Activated CD8-positive, alpha-beta memory T cell treated with anti-CD3 and anti-CD28 coated beads, Interleukin-2, amount 50 U/mL, for 24 hours (primary cell): ENCODE results near the gene NEK10.
"Not testable (repeated sequence)": the region's sequence is repeated elsewhere in the genome, so short reads cannot be mapped to it uniquely, and the experiment has no call there.

Source experiments
- DNase-seq: peaks from one replicate; pipeline ENCODE4 v3.0.0-alpha.2; 2020; ENCODE audit errors: extremely low read depth

NEK10 gene

DNA sequence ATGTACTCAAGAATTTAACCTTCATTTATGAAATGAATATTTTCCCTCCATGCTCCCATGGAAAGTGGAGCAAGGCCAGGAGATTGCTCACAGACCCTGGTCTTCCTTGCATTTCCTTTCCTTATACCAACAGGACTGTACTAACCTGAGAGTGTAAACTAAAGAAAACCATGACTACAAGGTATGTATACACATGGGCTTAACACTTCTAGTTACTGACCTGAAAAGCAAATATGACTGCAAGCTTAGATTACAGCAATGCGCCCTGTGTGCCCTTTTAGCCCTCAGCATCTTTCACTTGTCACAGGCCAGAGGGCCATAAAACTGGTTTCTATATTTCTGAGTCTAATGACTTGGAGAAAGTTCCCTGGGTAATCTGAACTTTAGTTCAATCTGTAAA lies 52.1 kb downstream of the NEK10 start:
- no peak for DNase-seq

DNA sequence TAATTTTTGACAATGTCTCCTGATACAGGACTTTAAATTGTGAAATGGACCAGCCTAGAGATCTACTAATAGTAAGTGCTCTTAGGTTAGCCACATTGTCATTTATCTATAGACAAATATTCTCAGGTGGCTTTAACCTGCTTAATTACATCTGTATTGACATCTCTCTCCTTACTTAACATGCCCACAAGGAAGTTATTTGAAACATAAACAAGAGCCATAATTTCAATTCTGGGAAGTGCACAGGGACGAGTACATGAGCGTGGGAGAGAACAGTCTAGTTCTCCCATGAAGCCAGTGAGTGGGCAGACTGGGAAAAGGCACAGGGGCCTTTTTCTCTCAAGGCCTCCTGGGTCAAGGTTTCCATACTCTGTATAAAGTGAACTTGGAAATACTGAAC lies 54.2 kb downstream of the NEK10 start:
- no peak for DNase-seq

DNA sequence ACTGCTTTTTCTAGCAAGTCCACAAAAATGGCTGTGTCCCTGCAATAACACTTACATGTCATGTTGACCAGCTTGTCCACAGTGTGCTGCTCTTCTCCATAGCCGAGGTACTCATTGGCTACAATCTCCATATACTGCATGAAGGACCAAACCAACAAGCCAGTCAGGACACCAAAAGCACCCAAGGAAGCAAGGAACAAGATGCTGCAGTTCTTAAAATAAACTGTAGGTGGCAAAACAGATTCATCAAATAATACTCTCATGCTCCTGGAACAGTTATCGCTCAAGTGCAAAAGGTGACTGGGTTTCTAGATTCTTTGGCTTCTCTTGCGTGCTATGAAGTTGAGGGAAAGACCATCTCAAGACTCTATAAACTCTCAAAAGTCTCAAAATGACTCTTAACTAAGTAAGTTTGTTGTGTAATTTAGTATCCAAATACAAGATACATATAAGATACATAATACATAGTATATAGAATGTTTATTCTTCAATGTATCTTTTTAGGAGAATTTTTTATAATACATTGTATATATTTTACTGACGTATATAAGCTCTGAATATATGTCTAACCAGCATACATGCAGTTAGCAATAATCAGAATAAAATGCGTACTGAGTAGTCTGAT lies 57.0 kb downstream of the NEK10 start:
- no peak for DNase-seq

DNA sequence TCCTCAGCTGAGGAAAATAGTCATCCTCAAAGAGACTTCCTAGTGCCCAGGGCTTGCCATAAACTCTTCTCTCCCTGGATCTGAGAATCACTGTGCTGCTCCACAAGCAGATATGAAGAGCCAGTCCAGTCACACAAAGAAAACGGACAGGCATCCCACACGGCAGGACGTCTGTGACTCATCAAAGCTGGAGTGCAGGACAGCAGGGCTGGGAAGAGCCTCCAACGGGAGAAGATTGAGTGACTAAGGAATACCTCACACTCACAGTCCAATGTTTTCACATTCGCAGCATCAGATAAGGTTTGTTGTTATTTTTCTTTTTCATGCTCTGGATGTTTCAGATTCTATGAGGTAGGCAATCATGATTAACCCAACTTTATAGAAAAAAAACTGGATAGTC lies 57.8 kb downstream of the NEK10 start:
- DNase-seq = no peak

DNA sequence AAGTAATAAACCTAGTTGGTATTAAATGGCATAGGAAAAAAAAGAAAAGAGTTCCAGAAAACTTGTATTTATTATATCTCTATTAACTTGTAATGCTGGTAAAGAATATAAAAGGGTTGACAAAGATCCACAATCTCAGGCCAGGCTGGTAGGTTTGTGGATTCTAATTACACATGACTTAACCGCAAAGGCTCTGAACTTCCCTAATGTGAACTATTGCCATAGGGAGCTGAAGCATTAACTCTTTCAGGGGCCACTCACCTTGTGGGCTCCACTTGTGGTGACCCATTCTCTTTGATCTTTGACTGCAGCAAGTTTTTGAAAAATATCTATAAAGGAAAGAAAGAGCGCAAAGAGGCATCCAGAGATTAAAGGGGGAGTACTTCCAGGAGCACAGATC lies 58.5 kb downstream of the NEK10 start:
- DNase-seq = no peak

DNA sequence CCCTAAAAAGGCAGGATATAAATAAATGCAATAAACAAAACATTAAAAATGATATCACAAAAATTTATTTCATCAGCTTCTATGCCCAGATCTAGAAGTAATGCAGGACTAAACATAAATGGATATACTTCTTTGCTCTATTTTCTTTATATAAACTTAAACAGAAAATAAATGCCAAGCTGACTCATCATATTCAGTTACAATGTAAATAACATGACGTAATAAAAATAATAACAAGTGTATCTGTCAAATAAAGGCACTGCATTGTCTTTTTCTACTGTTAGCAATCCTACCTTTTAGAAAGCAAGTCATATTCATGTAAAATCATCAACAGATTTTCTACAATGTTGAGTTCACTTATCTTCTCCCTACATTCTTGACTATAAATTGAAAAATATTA lies 61.6 kb downstream of the NEK10 start:
- DNase-seq = no peak

DNA sequence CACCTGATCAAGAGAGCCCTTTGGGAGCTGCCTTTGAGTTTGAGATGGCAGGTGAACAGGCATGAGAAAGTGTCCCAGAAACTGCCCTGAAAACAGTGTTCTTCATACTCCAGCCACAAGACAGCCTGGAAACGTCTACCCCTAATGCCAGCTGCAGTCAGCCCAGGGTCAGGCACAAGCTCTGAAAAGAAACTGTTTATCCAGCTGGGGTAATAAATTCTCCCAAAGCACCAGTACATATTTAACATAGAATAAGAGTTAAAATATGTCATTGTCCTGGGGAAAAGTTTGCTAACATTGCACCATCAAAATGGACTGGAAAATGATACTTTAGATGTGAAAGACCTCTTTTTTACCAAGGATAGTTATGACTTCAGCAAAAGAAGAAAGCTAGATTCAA lies 66.3 kb downstream of the NEK10 start:
- DNase-seq = no peak

DNA sequence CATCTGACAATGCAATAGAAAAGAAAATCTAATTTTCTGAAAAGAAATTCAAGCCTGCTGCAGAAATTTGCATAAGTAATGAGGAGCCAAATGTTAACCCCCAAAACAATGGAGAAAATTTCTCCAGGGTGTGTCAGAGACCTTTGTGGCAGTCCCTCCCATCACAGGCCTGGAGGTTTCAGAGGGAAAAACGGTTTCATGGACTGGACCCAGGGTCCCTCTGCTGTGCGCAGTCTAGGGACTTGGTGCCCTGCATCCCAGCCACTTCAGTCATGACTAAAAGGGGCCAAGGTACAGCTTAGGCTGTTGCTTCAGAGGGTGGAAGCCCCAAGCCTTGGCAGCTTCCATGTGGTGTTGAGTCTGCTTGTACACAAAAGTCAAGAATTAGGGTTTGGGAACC lies 70.2 kb downstream of the NEK10 start:
- DNase-seq = not testable (repeated sequence)

DNA sequence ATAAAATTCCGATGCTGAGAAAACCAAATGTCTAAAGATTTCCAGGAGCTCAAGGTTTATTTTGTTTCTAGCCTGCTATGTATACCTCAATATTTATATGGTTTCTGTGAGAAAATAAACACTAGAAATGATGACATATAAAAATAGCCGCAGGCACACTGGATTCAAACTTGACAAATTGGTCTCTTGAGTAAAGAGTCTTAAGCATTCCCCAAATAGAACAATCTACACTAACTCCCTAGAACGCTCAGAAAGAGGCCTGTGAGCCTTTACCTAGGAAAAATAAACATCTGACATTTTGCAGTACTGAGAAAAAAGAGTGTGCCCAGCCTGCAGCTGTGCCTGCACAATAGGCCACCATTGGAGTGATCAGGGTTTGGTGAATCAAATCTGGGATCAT lies 75.2 kb downstream of the NEK10 start:
- DNase-seq = no peak

DNA sequence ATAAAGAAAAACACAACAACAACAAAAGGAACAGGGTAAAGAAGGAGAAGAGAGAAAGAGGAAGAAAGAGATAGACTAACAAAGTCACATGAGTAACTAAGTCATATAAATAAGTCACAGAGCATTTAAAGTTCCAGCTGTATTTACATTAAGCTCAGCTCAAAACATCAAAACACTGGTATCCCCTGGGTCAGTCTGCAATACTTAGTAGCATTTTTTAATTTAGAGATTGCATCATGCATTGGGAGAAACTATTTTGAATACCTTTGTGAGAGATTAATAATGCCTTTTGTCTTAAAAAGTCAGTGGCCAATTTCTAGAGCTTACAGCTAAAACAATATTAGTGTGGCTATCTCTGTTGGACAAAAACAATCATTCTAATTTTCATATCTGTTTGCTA lies 78.4 kb downstream of the NEK10 start:
- DNase-seq = no peak

DNA sequence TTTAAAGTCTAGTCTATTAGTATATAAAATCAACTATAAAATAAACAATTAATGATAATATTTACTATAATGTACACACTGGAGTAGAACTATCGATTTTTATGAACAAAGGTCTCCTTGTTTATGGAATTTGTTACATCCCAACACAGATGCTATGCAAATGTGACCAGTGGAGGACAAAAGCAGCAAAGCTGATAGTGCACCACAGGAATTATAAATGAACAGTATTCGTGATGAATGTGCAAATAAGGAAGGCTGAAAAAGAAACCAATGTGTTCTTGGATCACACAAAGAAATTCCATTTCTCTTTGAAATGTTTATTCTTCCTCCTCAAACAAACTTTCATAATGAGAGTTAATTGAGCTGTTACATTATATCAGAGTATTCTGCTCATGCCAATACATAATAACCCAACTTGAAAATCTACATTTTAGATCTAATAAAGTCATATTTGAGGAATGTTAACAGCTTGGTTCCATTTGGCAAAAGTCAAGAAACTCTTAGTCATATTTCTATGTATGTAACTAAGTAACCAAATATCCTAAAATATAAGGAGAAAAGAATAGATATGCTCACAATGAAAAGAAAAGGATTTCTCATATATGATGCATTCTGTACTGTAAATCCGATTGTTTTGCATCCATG lies 79.3 kb downstream of the NEK10 start:
- no peak for DNase-seq

DNA sequence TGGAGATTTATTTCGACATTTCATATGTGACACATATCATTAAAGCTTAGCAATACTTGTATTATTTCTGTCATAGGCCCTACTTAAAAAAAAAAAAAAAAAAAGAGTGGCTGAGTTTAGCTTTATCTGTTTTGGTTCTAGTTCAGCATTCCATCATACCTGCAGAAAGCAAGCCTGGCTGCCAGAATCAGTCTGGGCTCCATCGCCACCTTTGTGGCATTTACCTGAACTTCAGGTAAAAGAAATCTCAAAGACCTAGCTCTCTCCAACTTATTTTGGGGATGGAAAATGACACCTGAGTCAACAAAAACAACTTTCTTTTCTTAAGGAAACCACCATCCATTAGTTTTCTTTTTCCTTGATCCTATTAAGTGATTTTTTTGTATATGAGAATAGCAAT lies 82.1 kb downstream of the NEK10 start:
- DNase-seq = no peak

DNA sequence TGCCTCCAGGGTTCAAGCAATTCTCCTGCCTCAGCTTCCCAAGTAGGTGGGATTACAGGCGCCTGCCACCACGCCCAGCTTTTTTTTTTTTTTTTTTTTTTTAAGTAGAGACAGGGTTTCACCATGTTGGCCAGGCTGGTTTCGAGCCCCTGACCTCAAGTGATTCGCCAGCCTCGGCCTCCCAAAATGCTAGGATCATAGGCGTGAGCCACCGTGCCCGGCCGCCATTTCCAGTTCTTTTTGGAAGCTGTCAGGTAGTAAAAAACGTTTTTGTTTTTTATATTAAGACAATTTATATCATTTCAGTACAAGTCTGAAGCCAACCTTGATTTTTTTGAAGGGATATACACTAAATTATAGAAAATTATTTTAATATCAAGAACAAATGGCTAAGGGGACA lies 82.7 kb downstream of the NEK10 start:
- DNase-seq = not testable (repeated sequence)

DNA sequence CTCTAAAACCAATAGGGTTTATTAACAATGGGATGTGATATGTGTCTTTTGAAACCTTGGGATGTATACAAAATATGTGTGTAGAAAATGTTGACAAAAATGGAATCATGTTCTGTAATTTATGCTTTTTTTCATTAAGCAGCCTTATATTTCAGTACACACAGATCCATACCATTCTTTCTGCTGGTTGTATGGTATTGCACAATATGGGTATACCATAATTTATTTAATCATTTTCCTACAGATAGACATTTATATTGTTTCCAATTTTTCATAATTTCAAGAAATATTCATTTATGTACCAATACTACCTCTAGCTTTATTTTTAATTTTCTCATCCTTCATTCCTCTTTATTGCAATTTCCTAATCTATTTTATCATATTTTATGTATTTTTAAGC lies 83.5 kb downstream of the NEK10 start:
- DNase-seq = no peak

DNA sequence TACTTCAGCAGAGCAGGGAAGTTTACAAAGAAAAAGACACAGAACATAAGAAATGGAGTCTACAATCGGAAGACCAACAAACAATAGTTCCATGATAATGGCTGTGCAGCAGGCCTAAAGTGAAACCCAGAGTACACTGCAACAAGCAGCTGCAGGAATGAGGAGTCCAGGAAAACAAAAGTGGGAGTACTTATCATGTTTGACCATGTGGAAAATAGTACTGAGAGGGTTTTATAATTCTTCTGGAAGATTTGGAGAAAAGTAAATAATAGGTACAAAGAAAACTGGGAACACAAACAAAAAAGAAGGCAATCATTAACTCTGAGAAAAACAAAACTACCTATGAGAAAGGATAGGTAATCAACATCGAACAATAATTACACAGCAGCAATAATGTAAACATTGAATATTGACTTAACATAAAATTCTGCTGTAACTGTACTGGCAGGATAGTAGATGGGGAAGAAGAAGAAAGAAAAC lies 87.5 kb downstream of the NEK10 start:
- DNase-seq = no peak

DNA sequence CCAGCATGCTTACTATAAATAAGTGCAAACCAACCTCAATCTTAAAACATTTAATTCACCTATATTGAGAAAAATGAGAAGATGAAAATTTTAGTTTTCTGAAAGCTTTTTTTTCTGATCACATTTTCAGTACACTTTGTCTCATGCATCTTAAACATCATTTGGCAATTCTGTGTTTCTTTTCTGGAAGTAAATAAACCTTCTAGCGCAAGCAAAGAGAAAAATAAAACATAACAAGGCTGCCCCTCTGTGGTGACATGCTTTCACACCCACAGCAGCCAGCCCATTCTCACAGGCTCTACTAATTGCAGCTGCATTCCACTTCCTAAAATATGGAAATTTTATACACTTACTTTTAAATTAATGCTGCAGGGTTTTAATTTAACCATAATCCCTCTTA lies 90.1 kb downstream of the NEK10 start:
- no peak for DNase-seq

DNA sequence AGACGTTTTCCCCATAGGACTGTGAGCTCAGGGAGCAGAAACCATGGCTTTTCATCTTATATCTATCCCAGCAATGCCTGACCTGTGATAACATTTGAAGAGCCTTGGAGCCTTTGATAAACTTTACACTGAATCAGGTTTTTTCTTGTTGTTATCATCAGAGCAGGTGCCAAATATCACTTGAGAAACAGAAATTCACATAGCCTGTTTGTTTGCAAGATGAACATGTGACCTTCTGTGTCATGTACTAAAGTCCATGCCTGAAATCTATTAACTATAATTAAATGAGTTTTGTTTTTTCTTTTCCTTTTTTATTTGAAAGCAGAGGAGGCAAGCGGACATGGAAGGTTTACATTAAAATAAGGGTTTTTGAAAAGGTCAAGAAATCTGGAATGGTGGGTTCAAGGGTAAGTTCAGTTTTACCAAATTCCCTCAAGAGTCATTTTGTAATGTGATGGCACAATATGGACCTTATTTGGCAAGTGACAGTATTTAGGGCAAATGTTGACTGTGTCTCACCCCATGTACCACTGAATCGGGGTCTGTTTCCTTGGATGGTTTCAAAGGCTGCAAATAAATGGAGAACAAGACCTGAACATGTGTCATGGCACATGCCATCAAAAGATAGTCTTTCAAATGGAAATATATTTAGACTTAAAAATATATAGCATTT lies 90.7 kb downstream of the NEK10 start:
- no peak for DNase-seq

DNA sequence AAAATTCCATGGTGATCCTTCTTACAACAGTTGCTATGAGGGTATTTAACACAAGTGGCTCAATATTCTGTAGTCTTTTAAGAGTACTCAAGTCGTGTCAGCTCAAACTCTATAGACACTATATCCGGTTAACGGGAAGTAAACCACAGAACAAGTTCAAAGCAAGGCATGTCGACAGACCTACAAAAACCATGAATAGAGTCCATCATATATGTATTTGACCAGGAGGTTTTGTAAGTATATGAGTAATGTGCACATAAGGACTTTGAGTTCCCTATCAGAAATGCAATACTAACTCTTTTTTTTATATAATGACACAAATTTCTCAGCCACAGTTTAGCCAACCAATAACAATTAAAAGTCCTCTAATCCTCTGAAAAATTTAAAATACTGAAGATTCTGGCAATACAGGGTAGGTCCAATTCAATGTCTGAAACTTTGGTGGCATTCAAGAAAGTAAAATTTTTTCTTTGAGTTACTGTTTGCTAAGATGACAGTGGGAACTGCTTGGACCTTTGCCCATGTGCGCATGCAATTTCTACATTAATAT lies 93.7 kb downstream of the NEK10 start:
- no peak for DNase-seq

DNA sequence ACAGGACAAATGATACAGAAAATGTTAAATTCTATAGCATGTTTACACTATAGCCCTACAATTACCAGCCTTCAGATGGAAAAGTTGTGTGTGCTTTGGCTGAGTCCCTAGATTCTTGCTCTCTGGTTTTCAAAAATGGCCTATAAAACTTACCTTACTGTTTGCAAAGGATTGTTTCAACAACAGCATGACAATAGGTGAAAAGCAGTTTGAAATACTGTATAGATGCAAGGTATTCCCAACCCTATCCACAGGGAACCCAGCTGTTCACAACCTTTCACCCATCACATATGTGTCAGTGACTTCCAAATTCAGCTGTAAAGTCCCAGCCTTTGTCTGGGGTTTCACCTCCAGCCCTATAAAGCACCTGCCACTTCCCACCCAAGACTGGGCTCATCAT lies 97.3 kb downstream of the NEK10 start:
- no peak for DNase-seq

DNA sequence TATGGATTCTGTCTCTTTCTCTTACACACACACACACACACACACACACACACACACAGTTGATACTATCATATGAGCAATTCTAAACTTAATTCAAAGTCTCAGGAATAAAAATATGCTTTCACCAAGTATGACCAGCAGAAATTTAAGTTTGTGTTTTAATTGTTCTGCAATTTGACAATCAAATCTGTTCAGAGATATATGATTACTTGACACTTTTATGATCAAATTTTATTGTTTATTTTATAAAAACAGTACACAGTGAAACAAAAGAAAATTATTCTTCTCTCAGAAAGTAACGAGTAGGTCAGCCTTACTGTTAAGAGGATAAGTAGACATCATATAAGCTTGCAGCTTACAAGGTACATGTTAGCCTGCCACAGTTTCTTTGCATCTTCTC lies 114.3 kb downstream of the NEK10 start:
- DNase-seq = no peak

DNA sequence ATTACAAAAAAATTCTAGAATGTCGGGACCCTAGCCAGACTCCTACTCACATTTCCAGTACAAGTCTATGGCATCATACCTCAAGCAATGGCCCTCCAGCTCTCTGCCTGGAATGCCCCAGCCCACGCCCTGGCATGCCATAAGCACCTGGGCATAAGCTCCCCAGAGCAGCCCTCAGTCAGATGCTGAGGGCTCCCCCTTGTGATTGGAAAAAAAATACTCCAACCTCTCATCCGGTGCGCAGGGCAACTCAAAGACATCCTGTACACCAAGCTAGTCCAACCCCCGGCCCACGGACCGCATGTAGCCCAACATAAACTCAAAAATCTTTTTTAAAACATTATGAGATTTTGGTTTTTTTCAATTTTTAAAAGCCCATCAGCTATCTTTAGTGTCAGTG lies 115.4 kb downstream of the NEK10 start:
- no peak for DNase-seq

DNA sequence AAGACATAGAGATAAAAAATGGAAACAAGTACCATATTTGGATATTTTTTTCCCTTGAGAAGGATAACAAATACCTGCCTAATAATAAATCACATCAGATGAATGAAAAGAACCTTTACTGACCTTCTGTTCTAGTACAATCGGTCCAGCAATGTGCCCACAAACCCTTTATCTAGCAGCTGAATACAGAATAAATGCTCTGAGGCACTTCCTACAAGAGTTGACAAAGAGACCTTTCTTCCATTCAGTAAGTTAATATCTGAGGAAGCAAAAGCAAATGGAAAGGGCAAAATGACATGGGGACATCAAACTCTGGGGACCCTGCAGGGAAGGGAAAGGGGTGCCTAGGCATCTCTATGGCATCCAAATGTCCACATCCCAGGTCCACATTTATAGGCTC lies 115.8 kb downstream of the NEK10 start:
- no peak for DNase-seq

DNA sequence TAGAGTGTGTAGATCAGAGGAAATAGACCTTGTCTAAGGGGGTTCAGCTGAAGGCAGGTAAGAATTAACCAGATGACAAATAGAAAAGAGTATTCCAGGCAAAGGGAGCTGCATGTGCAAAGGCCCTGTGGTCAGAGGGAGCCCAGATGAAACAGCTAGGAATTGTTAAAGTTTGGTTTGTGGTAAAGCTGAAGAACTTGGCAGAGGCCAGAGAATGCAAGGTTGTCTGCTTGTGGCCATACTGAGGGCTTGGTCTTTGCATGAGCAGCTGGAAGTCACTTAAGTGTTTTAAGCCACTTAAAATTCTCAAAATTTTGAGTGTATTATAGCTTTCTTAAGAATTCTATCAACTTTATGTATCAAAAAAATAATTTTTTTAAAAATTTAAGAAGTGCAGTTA lies 116.5 kb downstream of the NEK10 start:
- DNase-seq = no peak
